Panc1 (cell line): ENCODE measurements around the gene HCFC1.

Experiments
- TCF7L2 ChIP-seq: IDR thresholded peaks from 2 replicates; pipeline ENCODE4 v1.6.1; 2011; ENCODE audit warnings: mild to moderate bottlenecking, low read depth, low read length, inconsistent platforms
- TF ChIP-seq, protein P1 (sequence below): fragments of 450-650 bp; IDR thresholded peaks from 2 replicates; pipeline ENCODE4 v1.5.1; 2017; ENCODE audit warnings: mild to moderate bottlenecking

DNA sequence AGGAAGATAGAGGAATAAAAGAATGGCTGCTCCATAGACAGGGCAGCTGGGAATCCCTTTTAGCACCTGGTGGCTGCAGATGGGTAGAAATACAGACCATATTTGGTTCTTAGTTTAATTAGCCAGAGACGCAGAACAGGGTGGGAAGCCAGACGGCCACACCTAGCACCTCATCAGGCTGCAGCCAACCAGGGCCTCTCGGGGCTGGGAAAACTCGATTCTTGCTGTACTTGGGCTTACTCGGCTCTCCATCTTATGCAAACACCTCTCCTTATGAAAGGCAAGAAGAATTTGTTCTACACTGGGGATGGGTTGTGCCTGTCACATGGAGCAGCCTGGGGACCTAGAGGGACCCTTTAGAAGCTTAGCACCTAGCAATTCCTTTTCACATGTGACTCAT, 28.4 kb upstream of the HCFC1 start:
- TF ChIP-seq, protein P1, sequence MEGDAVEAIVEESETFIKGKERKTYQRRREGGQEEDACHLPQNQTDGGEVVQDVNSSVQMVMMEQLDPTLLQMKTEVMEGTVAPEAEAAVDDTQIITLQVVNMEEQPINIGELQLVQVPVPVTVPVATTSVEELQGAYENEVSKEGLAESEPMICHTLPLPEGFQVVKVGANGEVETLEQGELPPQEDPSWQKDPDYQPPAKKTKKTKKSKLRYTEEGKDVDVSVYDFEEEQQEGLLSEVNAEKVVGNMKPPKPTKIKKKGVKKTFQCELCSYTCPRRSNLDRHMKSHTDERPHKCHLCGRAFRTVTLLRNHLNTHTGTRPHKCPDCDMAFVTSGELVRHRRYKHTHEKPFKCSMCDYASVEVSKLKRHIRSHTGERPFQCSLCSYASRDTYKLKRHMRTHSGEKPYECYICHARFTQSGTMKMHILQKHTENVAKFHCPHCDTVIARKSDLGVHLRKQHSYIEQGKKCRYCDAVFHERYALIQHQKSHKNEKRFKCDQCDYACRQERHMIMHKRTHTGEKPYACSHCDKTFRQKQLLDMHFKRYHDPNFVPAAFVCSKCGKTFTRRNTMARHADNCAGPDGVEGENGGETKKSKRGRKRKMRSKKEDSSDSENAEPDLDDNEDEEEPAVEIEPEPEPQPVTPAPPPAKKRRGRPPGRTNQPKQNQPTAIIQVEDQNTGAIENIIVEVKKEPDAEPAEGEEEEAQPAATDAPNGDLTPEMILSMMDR, result no peak
- no peak for TF ChIP-seq TCF7L2
